Keratinocyte (primary cell): Measurements from ENCODE around the gene RAB11B. TPM values are rescaled to one million over a fixed set of nuclear protein-coding genes. Genes with fewer than 3 reads are reported as not detected.
"Not testable (repeated sequence)": the region's sequence is repeated elsewhere in the genome, so short reads cannot be mapped to it uniquely, and the experiment has no call there.

Experiments used
- DNase-seq: peaks from one replicate; pipeline ENCODE4 v3.0.0-alpha.2; 2011; ENCODE audit warnings: low read depth, missing footprints, low spot score
- FAIRE-seq: peaks from 2 replicates; lab custom pipeline; 2011; peaks lifted over from hg19 to GRCh38; lab: Jason Lieb, UNC
- H2AFZ ChIP-seq: 2 replicates; pipeline ENCODE4 v1.6.0; 2012; ENCODE audit warnings: low read length, control low read depth, inconsistent platforms; ENCODE audit not compliant: control insufficient read depth
- H3K27ac ChIP-seq: 2 replicates; pipeline ENCODE4 v1.5.1; 2011; ENCODE audit warnings: low read length; ENCODE audit not compliant: control insufficient read depth, insufficient read depth
- H3K27me3 ChIP-seq: 3 replicates; pipeline ENCODE4 v1.6.0; 2011; ENCODE audit warnings: low read length; ENCODE audit not compliant: control insufficient read depth, insufficient read depth; ENCODE audit errors: extremely low read depth
- H3K36me3 ChIP-seq, 2 experiments: 2 replicates in 1 of 2; 3 replicates in 1 of 2; pipeline ENCODE4 v1.5.1; 2011; ENCODE audit warnings: low read length in 2 of 2, mild to moderate bottlenecking in 1 of 2; ENCODE audit not compliant: control insufficient read depth in 2 of 2, insufficient read depth in 2 of 2; ENCODE audit errors: extremely low read depth in 1 of 2
- H3K4me1 ChIP-seq: 3 replicates; pipeline ENCODE4 v1.5.1; 2011; ENCODE audit warnings: low read length; ENCODE audit not compliant: control insufficient read depth, insufficient read depth; ENCODE audit errors: extremely low read depth
- H3K4me2 ChIP-seq: 3 replicates; pipeline ENCODE4 v1.6.0; 2011; ENCODE audit warnings: low read depth, low read length; ENCODE audit not compliant: control insufficient read depth, insufficient read depth; ENCODE audit errors: extremely low read depth
- H3K4me3 ChIP-seq, 3 experiments: fragments of 200-600 bp in 1 of 3; sonication (generic) in 1 of 3; 2 replicates in 2 of 3; 3 replicates in 1 of 3; pipeline ENCODE4 v1.5.1; 2011 to 2016; ENCODE audit warnings: low read length in 3 of 3, mild to moderate bottlenecking in 3 of 3, control low read depth in 2 of 3, inconsistent platforms in 1 of 3, low read depth in 1 of 3, mixed read lengths in 1 of 3, mixed run types in 1 of 3, moderate library complexity in 1 of 3; ENCODE audit not compliant: control insufficient read depth in 2 of 3, insufficient read depth in 2 of 3; ENCODE audit errors: extremely low read depth in 1 of 3
- H3K79me2 ChIP-seq: 2 replicates; pipeline ENCODE4 v1.6.0; 2012; ENCODE audit warnings: low read length; ENCODE audit not compliant: control insufficient read depth, insufficient read depth
- H3K9ac ChIP-seq: 3 replicates; pipeline ENCODE4 v1.6.0; 2011; ENCODE audit warnings: low read length; ENCODE audit not compliant: control insufficient read depth, insufficient read depth; ENCODE audit errors: extremely low read depth
- H3K9me1 ChIP-seq: 3 replicates; pipeline ENCODE4 v1.6.0; 2011; ENCODE audit warnings: low read length; ENCODE audit not compliant: control insufficient read depth, insufficient read depth; ENCODE audit errors: extremely low read depth
- H3K9me3 ChIP-seq: 2 replicates; pipeline ENCODE4 v1.5.1; 2012; ENCODE audit warnings: low read depth, low read length; ENCODE audit not compliant: control insufficient read depth
- H4K20me1 ChIP-seq: 3 replicates; pipeline ENCODE4 v1.6.0; 2011; ENCODE audit warnings: low read length; ENCODE audit not compliant: control insufficient read depth, insufficient read depth; ENCODE audit errors: extremely low read depth
- dilution Hi-C: fragments of 300-500 bp; cut with MboI; formaldehyde crosslinking; loops from one replicate; pipeline ENCODE4 v1.7.0; 2020; ENCODE audit warnings: low sequenced_read_pairs; ENCODE audit not compliant: extremely low pct_ligation_motif_present
- polyA plus RNA-seq, 5 experiments: library from polyadenylated mRNA; depleted of rRNA in 3 of 5; stranded (reverse) in 3 of 5; stranded (forward) in 1 of 5; unstranded in 1 of 5; fragments of >200 nt; gene quantifications; 1 replicate in 1 of 5; 2 replicates in 3 of 5; 3 replicates in 1 of 5; pipeline versions ENCODE4 v1.2.1 to v1.2.3, GENCODE V29; 2011 to 2012; ENCODE audit warnings: missing spikeins in 2 of 5, low read depth in 1 of 5, low replicate concordance in 1 of 5

Gene RAB11B
- polyA plus RNA-seq, 1 donor (not counting 4 experiments of a cell fraction or from before 2014, with no cell fraction given), result 14.3 TPM

- H3K9ac ChIP-seq, H3K9me1 ChIP-seq, FAIRE-seq, H3K27me3 ChIP-seq, H3K36me3 ChIP-seq, H3K79me2 ChIP-seq, H4K20me1 ChIP-seq, DNase-seq, H3K4me2 ChIP-seq, dilution Hi-C loops, H3K4me1 ChIP-seq, H2AFZ ChIP-seq, H3K9me3 ChIP-seq, H3K4me3 ChIP-seq, H3K27ac ChIP-seq: not testable (repeated sequence)
Observed at GRCh38 chr19:8385103-8385502, 5.1 kb upstream of the RAB11B start.

- H3K9me3 ChIP-seq, FAIRE-seq, DNase-seq, H3K27me3 ChIP-seq, H4K20me1 ChIP-seq, dilution Hi-C loops, H3K36me3 ChIP-seq, H3K9me1 ChIP-seq, H3K27ac ChIP-seq, H2AFZ ChIP-seq, H3K4me3 ChIP-seq, H3K9ac ChIP-seq, H3K79me2 ChIP-seq, H3K4me1 ChIP-seq: not testable (repeated sequence)
- peak overlapping the region; percentile 37 for H3K4me2 ChIP-seq
Observed at GRCh38 chr19:8385566-8385965, 4.6 kb upstream of the RAB11B start.

GRCh38 chr19:8386419-8386818 lies 3.7 kb upstream of the RAB11B start:
- not testable (repeated sequence) for H3K4me2 ChIP-seq, FAIRE-seq

More at GRCh38 chr19:8386419-8386818, 3.7 kb upstream of the RAB11B start:
- dilution Hi-C loops, DNase-seq, H3K79me2 ChIP-seq, H3K9me3 ChIP-seq, H3K4me3 ChIP-seq, H3K27ac ChIP-seq, H3K36me3 ChIP-seq, H3K27me3 ChIP-seq, H2AFZ ChIP-seq, H3K9me1 ChIP-seq, H3K9ac ChIP-seq, H4K20me1 ChIP-seq: not testable (repeated sequence)
- H3K4me1 ChIP-seq, result peaks cover 13% of the 10 kb centered on the region
